Keratinocyte (primary cell): ENCODE measurements around the gene ZNRD2. TPM values are rescaled to one million over a fixed set of nuclear protein-coding genes. Genes with fewer than 3 reads are reported as not detected.

ENCODE experiments used
- DNase-seq: peaks from one replicate; pipeline ENCODE4 v3.0.0-alpha.2; 2011; ENCODE audit warnings: low read depth, missing footprints, low spot score
- FAIRE-seq: peaks from 2 replicates; lab custom pipeline; 2011; peaks lifted over from hg19 to GRCh38; lab: Jason Lieb, UNC
- H2AFZ ChIP-seq: 2 replicates; pipeline ENCODE4 v1.6.0; 2012; ENCODE audit warnings: low read length, control low read depth, inconsistent platforms; ENCODE audit not compliant: control insufficient read depth
- H3K27ac ChIP-seq: 2 replicates; pipeline ENCODE4 v1.5.1; 2011; ENCODE audit warnings: low read length; ENCODE audit not compliant: control insufficient read depth, insufficient read depth
- H3K27me3 ChIP-seq: 3 replicates; pipeline ENCODE4 v1.6.0; 2011; ENCODE audit warnings: low read length; ENCODE audit not compliant: control insufficient read depth, insufficient read depth; ENCODE audit errors: extremely low read depth
- H3K36me3 ChIP-seq, 2 experiments: 2 replicates in 1 of 2; 3 replicates in 1 of 2; pipeline ENCODE4 v1.5.1; 2011; ENCODE audit warnings: low read length in 2 of 2, mild to moderate bottlenecking in 1 of 2; ENCODE audit not compliant: control insufficient read depth in 2 of 2, insufficient read depth in 2 of 2; ENCODE audit errors: extremely low read depth in 1 of 2
- H3K4me1 ChIP-seq: 3 replicates; pipeline ENCODE4 v1.5.1; 2011; ENCODE audit warnings: low read length; ENCODE audit not compliant: control insufficient read depth, insufficient read depth; ENCODE audit errors: extremely low read depth
- H3K4me2 ChIP-seq: 3 replicates; pipeline ENCODE4 v1.6.0; 2011; ENCODE audit warnings: low read depth, low read length; ENCODE audit not compliant: control insufficient read depth, insufficient read depth; ENCODE audit errors: extremely low read depth
- H3K4me3 ChIP-seq, 3 experiments: fragments of 200-600 bp in 1 of 3; sonication (generic) in 1 of 3; 2 replicates in 2 of 3; 3 replicates in 1 of 3; pipeline ENCODE4 v1.5.1; 2011 to 2016; ENCODE audit warnings: low read length in 3 of 3, mild to moderate bottlenecking in 3 of 3, control low read depth in 2 of 3, inconsistent platforms in 1 of 3, low read depth in 1 of 3, mixed read lengths in 1 of 3, mixed run types in 1 of 3, moderate library complexity in 1 of 3; ENCODE audit not compliant: control insufficient read depth in 2 of 3, insufficient read depth in 2 of 3; ENCODE audit errors: extremely low read depth in 1 of 3
- H3K79me2 ChIP-seq: 2 replicates; pipeline ENCODE4 v1.6.0; 2012; ENCODE audit warnings: low read length; ENCODE audit not compliant: control insufficient read depth, insufficient read depth
- H3K9ac ChIP-seq: 3 replicates; pipeline ENCODE4 v1.6.0; 2011; ENCODE audit warnings: low read length; ENCODE audit not compliant: control insufficient read depth, insufficient read depth; ENCODE audit errors: extremely low read depth
- H3K9me1 ChIP-seq: 3 replicates; pipeline ENCODE4 v1.6.0; 2011; ENCODE audit warnings: low read length; ENCODE audit not compliant: control insufficient read depth, insufficient read depth; ENCODE audit errors: extremely low read depth
- H3K9me3 ChIP-seq: 2 replicates; pipeline ENCODE4 v1.5.1; 2012; ENCODE audit warnings: low read depth, low read length; ENCODE audit not compliant: control insufficient read depth
- H4K20me1 ChIP-seq: 3 replicates; pipeline ENCODE4 v1.6.0; 2011; ENCODE audit warnings: low read length; ENCODE audit not compliant: control insufficient read depth, insufficient read depth; ENCODE audit errors: extremely low read depth
- EZH2 ChIP-seq: IDR thresholded peaks from one replicate; pipeline ENCODE4 v1.6.1; 2012; ENCODE audit warnings: inconsistent platforms, mild to moderate bottlenecking, low read length, moderate library complexity
- dilution Hi-C: fragments of 300-500 bp; cut with MboI; formaldehyde crosslinking; loops from one replicate; pipeline ENCODE4 v1.7.0; 2020; ENCODE audit warnings: low sequenced_read_pairs; ENCODE audit not compliant: extremely low pct_ligation_motif_present
- polyA plus RNA-seq, 5 experiments: library from polyadenylated mRNA; depleted of rRNA in 3 of 5; stranded (reverse) in 3 of 5; stranded (forward) in 1 of 5; unstranded in 1 of 5; fragments of >200 nt; gene quantifications; 1 replicate in 1 of 5; 2 replicates in 3 of 5; 3 replicates in 1 of 5; pipeline versions ENCODE4 v1.2.1 to v1.2.3, GENCODE V29; 2011 to 2012; ENCODE audit warnings: missing spikeins in 2 of 5, low read depth in 1 of 5, low replicate concordance in 1 of 5
- TF ChIP-seq, protein P1 (sequence below), 3 experiments: IDR thresholded peaks in 1 of 3; conservative IDR thresholded peaks in 1 of 3; optimal IDR thresholded peaks in 1 of 3; 2 replicates in 2 of 3; 3 replicates in 1 of 3; pipeline versions ENCODE3 to v1.5.1; 2011; ENCODE audit warnings: low read length in 3 of 3, mild to moderate bottlenecking in 3 of 3, moderate library complexity in 2 of 3, control low read depth in 1 of 3, inconsistent platforms in 1 of 3; ENCODE audit not compliant: insufficient read depth in 2 of 3; ENCODE audit errors: extremely low read depth in 1 of 3

The ZNRD2 gene
- polyA plus RNA-seq, 1 donor (not counting 4 experiments of a cell fraction or from before 2014, with no cell fraction given), result 33.6 TPM

DNA sequence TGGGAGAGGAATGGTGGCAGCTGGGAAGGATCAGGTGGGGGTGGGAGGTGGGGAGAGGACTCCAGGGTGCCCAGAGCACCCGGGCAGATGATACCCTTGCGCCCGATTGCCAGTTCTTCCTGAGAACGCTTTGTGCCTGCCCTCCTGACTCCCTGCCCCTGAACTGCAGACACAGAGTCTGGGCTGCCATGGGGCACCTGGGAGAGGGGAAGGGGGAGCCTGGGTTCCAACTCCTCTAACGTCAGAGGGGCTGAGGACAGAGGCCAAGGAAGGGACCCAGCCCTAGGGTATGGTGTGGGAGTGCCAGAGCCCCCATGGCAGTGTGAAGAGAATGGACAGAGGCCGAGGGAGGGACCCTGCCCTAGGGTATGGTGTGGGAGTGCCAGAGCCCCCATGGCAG lies 26.2 kb downstream of the ZNRD2 start:
- H3K27ac ChIP-seq, result no peak overlapping the region
- H3K36me3 ChIP-seq, result peaks cover 3 to 9% of the 10 kb centered on the region in 2 experiments
- TF ChIP-seq, protein P1, sequence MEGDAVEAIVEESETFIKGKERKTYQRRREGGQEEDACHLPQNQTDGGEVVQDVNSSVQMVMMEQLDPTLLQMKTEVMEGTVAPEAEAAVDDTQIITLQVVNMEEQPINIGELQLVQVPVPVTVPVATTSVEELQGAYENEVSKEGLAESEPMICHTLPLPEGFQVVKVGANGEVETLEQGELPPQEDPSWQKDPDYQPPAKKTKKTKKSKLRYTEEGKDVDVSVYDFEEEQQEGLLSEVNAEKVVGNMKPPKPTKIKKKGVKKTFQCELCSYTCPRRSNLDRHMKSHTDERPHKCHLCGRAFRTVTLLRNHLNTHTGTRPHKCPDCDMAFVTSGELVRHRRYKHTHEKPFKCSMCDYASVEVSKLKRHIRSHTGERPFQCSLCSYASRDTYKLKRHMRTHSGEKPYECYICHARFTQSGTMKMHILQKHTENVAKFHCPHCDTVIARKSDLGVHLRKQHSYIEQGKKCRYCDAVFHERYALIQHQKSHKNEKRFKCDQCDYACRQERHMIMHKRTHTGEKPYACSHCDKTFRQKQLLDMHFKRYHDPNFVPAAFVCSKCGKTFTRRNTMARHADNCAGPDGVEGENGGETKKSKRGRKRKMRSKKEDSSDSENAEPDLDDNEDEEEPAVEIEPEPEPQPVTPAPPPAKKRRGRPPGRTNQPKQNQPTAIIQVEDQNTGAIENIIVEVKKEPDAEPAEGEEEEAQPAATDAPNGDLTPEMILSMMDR (optimal IDR thresholded peaks at IDR 0.05 in 1 of 3, IDR thresholded peaks at IDR 0.05 in 1 of 3, conservative IDR thresholded peaks at IDR 0.05 in 1 of 3; ENCODE audit: extremely low read depth in 1 of 3, insufficient read depth in 2 of 3, low read length in 3 of 3), result no peak
- TF ChIP-seq EZH2, result no peak
- H3K4me3 ChIP-seq, result no peak overlapping the region
- H3K9ac ChIP-seq, result no peak overlapping the region
- H3K4me1 ChIP-seq, result peaks cover 27% of the 10 kb centered on the region
- DNase-seq (no peak), FAIRE-seq (no peak)
- H3K4me2 ChIP-seq, result no peak overlapping the region
- no peaks in the 10 kb centered on the region for H3K9me1 ChIP-seq
- no peaks in the 10 kb centered on the region for H3K9me3 ChIP-seq
- no peaks in the 10 kb centered on the region for H3K27me3 ChIP-seq
- H2AFZ ChIP-seq, result no peak overlapping the region
- dilution Hi-C loops, result no loop called here
- no peaks in the 10 kb centered on the region for H3K79me2 ChIP-seq
- H4K20me1 ChIP-seq, result no peaks in the 10 kb centered on the region

DNA sequence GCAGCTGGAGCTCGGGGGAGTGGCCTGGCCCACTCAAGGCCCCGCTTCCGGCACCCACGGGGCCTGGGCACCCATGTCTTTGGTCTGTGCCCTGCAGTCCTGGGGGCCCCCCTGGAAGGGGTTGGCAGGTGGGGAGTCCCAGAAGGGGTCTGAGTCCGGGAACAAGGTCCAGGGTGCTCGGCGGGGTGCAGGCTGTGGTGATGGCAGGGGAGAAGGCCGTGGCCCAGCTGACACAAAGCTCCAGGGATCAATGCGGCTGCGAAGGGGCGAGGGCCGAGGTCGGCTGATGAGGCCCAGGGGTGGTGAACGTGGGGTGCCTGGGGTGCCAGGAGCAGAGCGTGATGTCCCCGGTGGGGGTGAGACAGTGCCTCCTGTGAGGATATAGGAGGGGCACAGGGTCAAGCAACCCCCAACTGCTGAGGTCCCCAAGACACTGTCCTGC lies 28.0 kb downstream of the ZNRD2 start:
- no peak overlapping the region for H3K27ac ChIP-seq
- FAIRE-seq (no peak), DNase-seq (no peak)
- no peaks in the 10 kb centered on the region for H3K9me1 ChIP-seq
- H3K79me2 ChIP-seq, result no peaks in the 10 kb centered on the region
- dilution Hi-C loops, result no loop called here
- H4K20me1 ChIP-seq, result no peaks in the 10 kb centered on the region
- H3K36me3 ChIP-seq, result peaks cover 3 to 10% of the 10 kb centered on the region in 2 experiments
- H3K4me2 ChIP-seq, result no peak overlapping the region
- no peaks in the 10 kb centered on the region for H3K27me3 ChIP-seq
- H3K4me1 ChIP-seq, result peaks cover 13% of the 10 kb centered on the region
- H3K9ac ChIP-seq, result no peak overlapping the region
- TF ChIP-seq EZH2, result no peak
- TF ChIP-seq, protein P1 (optimal IDR thresholded peaks at IDR 0.05 in 1 of 3, IDR thresholded peaks at IDR 0.05 in 1 of 3, conservative IDR thresholded peaks at IDR 0.05 in 1 of 3; ENCODE audit: extremely low read depth in 1 of 3, insufficient read depth in 2 of 3, low read length in 3 of 3), result no peak
- no peaks in the 10 kb centered on the region for H3K9me3 ChIP-seq
- no peak overlapping the region for H3K4me3 ChIP-seq
- H2AFZ ChIP-seq, result no peak overlapping the region
